ENCODE measurements around the gene HOXD10.

Gene HOXD10
- 0 to 0.13 (median 0) reads per million in 18 experiments for total RNA-seq

DNA sequence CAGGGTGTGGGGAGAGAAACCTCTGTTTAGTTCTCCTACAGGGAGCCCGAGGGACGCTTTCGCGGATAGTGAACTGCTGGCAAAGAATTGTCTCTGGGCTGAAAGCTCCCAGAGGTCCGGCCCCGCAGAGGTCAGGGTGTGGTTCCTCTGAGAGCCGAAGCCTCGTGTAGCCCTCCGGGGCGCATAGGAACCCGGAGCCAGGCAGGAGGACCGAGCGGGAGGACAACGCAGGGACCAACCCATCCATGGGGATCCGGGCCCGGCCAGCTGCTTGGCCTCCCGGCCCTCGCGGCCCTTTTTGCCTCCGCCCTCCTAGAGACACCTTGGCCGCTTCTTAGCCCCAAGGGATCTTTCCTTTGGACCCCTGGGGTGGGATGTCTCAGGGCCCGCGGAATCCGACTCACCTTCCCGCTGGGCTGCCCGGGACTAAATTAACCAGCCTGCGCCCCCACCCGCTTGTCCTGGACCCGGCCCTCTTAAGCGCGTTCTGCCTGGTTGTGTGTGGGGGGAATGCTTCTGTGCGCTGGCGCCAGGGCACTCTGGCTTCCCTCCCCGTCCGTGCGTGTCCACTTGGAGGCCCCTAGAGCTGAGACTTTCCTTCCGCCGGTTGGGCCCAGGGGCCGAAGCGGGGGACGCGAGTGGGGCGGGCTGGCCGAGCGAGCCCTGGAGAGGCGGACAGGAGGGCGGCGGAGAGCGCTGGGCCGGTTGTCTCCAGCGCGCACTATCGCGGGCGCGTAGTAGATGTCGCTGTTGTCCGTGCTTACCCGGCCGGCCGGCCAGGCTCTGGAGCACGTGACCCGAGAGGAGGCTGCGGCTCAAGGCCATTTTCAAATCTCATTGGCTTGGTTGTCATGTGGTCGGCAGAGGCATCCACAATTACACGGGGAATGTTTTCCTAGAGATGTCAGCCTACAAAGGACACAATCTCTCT, at the start of gene HOXD10:
Gene HOXD10 (plus strand): TSS at position 896 of the 931 bp plus-strand sequence. CDS start 56 bp downstream, outside the sequence.
- DNase-seq: no peak

DNA sequence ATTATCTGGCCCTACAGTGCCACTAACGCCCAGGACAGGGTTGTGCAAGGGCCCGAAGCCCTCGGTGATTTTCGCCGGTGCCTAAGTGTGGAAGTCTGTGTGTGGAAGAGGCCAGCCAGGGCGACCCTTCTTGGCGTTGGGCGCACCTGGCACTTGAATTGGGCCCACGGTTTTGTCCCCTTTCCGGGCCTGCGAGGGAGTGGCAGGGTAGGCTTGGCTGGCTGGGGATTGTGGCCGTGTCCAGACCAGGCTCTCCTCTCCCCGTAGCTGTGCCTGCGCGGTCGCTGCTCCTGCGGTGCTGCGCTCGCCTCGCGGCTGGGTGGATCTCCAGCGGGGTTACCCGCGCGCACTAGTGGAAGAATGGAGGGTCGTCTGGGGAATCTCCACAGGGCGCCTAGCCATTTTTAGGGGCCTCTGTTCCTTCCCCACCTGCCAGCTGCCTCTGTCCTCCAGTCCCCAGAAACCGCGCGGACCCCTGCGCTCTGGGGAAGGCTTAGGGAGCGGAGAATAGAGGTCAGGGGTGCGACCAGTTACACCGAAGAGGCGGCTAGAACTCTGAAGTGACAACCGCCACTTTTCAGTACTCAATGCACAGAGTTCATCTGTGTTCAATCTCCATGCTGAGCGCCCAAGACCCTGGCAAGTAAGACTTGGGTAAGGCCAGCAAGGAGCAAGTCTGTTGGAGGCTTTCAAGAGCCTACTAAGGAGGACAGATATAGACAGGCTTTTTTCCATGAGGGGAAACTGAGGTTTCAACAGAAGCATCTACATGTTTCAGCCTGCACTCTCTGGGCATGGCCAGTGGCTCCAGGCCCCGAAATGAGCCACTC, 48.8 kb upstream of the HOXD10 start:
- DNase-seq: no peak

DNA sequence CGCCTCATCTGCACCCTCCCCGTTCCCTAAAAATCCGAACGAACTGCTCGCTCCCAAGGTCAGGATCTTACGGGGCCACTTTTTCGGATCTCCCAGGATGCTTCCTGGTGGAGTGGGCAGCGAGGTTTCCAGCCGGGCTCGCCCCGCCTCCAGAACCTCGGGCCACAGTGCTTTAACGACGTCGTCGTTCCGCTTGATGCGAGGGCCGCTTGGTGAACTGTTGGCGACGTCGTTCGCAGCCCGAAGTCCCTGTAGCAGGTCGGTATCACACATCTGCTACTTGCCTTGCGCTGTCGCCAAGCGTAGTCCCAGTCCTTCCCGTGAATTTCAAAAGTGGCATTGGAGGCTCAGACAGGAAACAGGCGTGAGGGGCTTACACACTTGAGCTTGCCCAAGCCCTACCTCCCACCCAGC, 48.2 kb upstream of the HOXD10 start:
- DNase-seq: no peak

DNA sequence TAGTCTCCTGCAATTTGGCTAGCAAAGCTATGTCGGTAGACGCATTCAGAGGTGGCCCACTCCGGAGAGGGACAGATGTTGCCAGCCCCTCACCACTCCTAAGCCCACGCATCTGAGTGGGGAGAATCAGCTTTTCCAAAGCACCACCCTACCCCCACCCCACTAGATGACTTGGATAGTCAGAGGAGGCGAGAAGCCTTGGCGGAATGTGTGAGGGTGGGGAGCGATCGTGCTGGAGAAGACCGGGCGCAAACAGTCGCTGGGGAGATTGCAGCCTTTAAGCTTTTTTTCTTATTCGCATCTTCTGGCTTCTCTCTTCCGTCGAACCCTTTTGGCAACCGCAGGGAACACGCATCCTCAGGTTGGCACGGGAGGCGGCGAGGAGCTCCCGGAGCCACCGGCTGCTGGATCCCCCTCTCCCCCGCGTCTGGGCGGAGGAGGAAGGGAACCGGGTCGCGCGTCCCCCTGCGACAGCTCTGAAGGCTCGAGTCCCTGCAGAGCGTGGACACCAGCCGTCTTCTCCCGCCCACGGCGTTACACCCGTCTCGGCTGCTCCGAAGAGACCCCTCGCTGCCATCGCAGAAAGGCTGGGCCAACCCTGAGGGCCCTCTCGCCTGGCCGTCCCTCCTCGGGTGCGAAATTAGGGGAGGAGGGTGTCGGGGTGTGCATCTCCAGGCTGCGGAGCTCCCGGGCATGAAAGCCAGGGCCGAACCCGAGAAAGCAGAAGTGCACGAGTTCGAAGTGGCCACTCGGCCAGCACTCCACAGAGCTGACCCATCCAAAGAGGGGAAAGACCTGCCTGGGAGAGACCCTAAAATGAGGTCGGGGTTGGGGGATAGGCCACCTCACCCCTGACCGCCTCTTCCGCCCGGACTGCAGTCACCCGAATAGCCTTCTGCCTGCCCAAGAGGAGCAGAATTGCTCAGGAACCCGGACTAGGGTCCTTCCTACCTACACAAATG, 45.0 kb upstream of the HOXD10 start:
- DNase-seq: no peak

DNA sequence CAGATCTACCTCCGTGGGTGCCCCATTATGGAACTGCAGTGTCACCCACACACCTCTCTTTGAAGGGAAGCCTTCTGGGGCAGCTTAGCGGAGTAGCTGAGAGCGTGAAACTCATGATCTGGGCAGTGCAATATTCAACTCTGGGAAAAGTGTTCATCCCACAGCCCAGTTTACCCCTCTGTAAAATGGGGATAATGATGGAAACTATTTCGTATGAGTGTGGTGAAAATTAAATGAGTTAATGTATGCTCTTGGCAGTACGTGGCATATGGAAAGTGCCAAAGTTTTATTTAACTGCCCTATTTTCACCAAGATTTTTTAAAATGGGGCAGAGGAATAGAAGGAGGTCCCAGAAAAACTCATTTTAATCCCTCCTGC, 44.3 kb upstream of the HOXD10 start:
- DNase-seq: no peak

DNA sequence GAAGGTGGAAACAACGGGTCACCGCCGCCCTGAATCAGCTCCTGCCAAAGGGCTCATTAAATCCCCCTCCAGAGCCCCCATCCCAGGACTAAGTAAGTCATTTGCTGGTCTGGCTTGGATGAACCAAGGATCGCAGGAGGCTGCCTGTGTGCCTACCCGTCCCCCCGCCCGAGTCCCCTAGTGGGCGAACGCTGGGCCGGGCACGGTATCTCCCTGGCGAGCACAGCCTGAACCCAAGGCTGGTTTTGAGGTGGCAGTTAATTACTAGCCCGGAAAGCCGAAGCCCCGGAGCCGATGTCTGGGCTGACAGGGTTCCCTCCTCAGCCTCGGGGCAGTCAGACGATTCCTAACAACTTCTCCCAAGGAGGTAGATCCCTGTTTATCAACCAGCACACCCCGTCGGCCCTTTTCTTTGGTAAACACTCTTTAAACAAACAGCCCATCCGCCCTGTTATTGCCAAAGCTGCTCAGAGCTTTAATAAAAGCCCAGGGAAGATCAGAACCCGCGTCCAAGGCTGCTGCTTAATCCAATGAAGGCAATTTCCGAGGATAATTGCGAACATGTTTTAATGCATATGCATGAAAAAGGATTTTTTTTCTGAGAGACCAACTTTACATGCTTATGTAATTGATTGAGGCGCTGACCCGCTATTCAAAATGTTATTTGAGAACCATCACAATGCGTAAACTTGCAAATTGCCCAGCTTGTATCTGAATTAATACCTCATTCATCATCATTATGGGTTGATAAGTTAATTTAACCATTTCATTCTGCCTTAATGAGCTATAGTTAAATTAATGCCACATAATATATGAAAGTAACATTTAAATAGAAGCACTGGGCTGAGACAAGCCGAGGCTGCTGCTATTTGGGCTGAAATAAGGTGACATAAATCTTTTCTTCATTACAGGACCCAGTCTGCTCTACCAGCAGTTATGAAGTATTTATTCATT, 43.4 kb upstream of the HOXD10 start:
- DNase-seq: no peak

DNA sequence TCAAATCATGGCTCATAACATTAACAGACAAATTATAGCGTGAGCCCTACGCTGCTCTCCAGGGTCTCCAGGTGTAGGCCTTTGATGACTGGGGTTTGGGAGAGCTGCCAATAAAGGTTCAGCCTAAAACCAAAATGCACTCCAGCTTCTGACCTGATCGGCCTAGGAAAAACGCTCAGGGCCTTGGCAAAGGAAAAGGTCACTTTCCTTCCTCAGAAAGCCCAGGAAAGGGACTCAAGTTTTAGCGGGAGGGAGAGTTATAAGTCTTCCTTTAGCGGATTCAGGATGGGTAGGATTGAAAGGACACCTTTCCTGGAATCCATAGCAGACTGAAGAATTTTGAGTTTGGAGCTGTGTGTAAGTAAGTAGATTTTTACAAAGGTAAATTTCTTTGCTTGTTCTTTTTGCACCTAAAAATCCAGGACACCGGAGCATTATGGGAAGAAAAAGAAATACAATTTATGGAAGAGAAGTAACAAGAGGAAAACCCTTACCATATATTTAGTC, 41.6 kb upstream of the HOXD10 start:
- no peak for DNase-seq

DNA sequence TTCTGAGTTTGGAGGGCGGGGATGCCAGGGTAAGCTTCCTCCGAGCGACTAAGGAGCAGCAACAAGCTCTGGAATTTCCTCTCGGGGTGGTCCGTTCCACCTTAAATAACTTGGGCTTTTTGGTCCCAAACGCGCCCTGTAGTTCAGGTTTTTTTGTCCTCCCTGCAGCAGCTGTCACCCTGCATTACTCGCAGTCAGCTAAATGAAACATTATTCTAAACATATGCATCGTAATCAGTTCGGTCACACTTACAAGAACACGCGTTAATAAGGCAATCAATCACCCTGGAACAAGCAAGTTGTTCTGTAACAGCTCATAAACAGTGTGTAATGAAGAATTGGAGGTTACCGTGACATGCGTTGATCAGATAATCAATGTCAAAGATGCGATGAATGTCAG, 41.1 kb upstream of the HOXD10 start:
- no peak for DNase-seq

DNA sequence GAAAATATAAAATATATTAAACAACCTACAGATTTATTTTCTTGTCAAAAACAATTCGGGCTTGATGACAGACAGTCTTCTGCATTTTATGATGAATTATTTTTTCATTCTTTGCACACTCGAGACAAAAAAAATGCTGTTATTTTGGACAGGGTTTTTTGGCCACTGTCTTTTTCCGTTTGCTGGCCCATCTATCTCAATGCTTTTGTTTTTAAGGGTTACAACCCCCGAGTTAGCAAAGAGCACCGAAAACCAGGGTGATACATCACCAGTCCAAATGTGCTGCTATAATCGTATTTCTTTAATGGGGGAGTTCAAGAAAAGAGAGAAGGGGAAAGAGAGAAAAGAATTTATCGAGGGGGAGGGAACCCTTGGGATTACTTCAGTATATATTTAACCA, 40.5 kb upstream of the HOXD10 start:
- no peak for DNase-seq

DNA sequence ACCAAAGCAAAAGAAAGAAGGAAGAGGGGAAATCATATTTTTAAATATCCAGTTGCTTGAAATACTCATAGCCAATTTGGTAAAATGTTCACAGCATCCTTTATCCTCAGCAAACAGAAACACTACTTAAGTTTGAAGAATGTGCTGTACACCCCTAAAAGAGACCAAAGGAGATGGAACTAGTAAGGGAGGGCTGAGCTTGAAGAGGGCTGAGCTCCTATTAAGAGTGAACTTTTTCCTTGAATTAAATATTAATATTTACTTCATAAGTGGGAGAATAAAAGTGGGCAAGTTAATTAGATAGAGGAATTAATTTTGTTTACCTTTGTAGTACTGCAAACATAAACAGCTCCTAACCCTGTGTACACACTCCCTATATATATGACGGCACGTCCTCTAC, 39.8 kb upstream of the HOXD10 start:
- DNase-seq: no peak

DNA sequence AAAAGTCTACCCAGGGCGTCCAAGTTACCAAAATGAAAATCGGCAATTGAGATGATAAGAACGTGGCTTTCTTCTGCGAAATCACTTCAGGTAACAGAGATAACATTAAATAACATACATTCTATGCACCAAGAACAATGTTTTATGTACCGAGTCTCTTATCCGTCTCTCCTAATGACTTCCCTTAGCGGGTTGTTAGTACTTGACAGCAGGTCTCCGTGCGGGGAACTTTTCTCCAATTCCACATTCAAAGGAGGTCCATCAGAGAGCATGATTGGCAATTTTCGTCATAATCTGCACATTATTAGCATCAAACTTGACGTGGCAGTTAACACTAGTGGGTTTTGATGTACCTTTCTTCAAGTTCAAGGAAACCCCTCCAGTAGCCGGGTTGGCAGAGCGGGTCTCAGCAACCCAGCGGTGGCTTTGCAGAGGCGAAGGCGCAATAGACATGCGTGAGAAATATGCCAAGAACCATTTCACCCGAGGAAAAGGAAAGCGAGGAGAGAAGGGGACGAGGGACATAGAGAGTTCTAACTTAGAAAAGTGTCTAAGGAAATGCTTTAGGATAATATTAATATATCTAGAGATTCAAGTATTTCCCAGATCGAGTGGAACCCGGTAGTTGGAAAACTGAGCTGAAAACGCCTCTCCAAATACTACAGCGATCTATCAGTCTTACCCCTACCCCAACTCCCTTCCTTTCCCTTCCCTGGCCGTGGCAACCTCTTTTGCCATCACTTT, 37.9 kb upstream of the HOXD10 start:
- DNase-seq: no peak

DNA sequence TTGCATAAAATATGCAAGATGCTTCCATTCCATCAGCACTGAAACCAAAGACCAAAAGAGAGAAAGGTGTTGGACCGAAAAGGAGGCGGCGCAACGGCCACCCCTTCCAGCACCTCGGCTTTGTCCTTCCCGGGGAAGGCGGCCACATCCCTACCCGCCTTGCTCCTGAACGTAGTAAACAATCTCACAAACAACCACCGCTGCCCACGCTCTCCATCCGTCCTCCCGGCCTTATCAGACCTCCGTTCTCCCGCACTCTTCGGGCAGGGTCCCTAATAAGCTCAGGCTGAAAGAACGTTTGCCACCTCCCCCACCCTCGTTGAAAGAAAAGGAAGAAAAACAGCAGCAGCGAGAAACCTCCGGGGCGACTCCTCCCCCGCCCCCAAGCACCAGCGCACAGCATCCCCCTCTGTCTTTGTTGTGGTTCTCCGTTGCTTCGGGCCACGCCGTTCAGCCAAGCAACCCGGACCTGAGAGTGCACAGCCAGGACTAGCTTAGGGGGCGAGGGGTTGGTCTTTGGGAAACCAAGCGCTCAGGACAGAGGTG, 37.2 kb upstream of the HOXD10 start:
- DNase-seq: no peak

DNA sequence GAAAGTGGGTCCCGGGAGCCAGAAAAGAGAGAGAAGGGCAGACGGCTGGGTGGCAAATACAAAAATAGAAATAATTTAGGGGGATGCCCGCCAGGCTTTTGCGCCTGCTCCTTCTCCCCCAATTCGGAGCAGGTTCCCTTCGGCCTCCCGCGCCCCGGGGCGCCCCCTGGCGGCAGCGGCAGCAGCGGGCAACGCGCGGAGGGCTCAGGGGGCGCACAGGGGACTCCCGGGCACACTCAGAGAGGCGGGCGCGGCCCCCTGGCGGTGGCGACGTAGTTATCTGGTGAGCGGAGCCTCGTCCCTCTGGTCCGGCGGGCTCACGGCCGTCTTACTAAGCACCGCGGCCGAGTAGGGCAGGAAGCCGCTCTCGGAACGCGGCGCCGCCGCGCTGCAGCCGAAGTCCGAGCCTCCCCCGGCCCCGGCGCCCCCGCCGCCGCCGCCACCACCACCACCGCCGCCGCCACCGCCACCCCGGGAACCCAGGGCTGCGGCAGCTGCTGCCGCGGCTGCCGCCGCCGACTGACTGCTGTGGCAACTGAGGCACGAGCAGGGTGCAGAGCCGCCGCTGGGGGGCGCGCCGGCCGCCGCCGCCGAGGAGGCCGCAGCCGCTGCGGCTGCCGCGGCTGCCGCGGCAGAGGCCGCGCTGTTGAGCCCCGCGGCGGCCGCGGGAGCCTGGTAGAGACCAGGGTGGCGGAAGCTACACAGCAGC, 36.6 kb upstream of the HOXD10 start:
- no peak for DNase-seq

DNA sequence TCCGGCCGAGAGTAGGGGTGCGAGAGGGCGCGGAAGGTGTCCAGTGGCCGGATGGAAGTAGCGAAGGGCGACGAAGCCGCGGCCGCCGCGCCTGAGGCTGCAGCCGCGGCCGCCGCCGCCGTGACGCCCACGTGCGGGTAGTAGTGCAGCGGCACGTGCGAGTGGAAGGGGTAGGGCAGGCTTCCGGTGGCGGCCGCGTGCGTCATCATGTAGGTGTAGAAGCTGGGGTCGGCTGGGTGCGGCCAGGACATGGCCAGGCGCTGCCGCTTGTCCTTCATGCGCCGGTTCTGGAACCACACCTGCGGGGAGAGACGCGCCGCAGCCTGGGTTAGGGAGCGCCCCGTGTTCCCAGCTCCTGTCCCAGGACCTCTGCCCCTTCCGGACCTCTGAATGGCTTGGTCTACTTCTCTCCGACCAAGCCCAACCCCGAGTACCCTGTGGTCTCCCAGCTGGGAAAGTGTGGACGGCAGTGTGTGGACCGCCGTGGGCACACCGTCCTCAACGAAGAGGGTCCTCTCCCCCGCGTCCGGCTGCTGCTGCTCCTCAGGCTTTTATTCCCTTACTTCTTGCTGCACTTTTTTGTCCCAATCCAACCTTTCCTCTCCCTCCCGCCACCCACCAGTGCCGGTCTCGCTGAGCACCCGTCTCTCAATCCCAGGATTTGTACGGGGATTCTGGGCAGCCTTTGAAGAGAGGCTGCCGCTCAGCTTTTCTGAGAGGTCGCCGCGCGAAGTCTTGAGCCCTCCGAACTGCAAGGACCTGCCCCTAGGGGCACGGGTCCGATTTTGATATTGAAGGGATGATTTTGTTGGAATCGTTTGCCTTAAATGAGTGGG, 35.8 kb upstream of the HOXD10 start:
- DNase-seq: no peak

DNA sequence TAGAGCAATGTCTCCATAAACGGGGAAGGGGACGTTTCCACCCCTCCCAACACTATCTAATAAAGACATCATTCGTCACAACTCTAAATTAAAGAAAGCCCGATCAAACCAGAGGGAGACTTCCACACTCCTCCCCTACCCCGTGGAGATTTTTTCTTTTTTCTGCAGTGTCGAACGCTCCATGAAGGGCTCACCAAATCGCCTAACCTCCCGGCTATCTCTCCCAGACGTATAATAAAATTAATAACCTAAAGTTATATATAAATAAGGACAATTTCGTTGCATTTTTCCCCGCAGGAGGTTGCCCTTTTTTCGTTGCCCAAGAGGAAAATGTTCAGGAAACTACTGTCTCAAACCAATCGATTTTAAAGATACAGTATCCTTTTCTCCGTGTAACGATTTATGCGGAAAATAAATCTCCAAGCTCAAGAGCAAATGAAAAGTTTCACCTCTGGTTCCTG, 35.2 kb upstream of the HOXD10 start:
- DNase-seq: no peak

DNA sequence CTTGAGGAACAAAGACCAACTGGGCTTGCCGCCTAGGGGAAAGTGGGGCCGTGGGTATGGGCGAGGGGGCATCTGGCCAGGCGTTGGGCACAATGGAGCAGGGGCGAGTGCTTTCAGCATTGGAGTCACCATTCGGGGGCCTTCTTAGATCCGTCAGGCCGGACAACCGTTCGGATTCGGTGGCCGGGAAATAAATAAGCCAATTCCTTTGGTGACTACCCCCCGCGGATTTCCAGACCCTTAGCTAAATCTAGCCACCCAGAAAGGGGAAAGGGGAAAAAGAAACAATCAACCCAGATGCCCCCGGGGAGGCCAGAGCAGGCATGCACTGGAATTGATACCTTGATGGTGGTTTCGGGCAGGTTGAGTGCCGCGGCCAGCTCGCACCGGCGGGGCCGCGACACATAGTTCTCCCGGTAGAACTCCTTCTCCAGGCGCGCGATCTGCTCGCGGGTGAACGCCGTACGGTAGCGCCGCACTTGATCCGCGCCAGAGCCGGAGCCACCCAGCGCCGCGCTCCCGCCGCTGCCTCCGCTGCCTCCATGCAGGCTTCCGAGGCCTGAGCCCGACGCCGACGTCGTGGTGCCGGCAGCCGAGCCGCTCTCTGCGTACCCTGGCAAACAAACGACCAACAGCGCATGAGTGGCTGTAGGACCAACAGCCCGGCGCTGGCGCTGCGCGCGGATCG, 34.6 kb upstream of the HOXD10 start:
- no peak for DNase-seq

DNA sequence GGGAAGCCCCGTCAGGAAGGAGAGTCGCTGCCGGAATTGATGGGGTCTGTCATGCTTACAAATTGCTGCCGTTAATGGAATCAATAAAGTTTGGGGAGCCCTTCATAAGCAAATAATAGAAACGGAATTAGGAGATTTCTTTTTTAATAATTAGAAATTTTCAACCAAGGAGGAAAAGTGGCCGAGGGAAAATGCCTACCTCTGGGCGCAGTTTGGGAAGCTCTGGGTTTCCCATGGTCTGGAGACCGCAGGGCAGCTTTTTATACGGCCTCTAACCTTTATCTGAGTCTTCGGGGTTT, 34.1 kb upstream of the HOXD10 start:
- DNase-seq: no peak

Data from inflammatory macrophage (primary cell).